WERI-Rb-1 (cell line): ENCODE results near the gene ZNF516.

Experiments used
- DNase-seq: peaks from one replicate; pipeline ENCODE4 v3.0.0-alpha.2; 2020
- H3K27ac ChIP-seq: fragments of 250-450 bp; sonication (Bioruptor Pico); 2 replicates; pipeline ENCODE4 v1.5.1; 2020; ENCODE audit warnings: mild to moderate bottlenecking, moderate library complexity
- H3K27me3 ChIP-seq: fragments of 250-450 bp; sonication (Bioruptor Pico); 2 replicates; pipeline ENCODE4 v1.5.1; 2021; ENCODE audit warnings: mild to moderate bottlenecking, low read depth, moderate library complexity; ENCODE audit not compliant: insufficient read depth, severe bottlenecking
- H3K36me3 ChIP-seq: fragments of 250-450 bp; sonication (Bioruptor Pico); 2 replicates; pipeline ENCODE4 v1.5.1; 2020; ENCODE audit warnings: mild to moderate bottlenecking, moderate library complexity
- H3K4me3 ChIP-seq: 2 replicates; pipeline ENCODE4 v1.5.1; 2011; ENCODE audit warnings: low read depth, mild to moderate bottlenecking, control low read depth, low read length
- H3K9me3 ChIP-seq: fragments of 250-450 bp; sonication (Bioruptor Pico); 2 replicates; pipeline ENCODE4 v1.5.1; 2021; ENCODE audit warnings: mild to moderate bottlenecking, moderate library complexity; ENCODE audit not compliant: severe bottlenecking
- TF ChIP-seq, protein P1 (sequence below): IDR thresholded peaks from 2 replicates; pipeline ENCODE4 v1.5.1; 2011; ENCODE audit warnings: low read depth, mild to moderate bottlenecking, control low read depth, inconsistent platforms, low read length

ZNF516 gene

DNA sequence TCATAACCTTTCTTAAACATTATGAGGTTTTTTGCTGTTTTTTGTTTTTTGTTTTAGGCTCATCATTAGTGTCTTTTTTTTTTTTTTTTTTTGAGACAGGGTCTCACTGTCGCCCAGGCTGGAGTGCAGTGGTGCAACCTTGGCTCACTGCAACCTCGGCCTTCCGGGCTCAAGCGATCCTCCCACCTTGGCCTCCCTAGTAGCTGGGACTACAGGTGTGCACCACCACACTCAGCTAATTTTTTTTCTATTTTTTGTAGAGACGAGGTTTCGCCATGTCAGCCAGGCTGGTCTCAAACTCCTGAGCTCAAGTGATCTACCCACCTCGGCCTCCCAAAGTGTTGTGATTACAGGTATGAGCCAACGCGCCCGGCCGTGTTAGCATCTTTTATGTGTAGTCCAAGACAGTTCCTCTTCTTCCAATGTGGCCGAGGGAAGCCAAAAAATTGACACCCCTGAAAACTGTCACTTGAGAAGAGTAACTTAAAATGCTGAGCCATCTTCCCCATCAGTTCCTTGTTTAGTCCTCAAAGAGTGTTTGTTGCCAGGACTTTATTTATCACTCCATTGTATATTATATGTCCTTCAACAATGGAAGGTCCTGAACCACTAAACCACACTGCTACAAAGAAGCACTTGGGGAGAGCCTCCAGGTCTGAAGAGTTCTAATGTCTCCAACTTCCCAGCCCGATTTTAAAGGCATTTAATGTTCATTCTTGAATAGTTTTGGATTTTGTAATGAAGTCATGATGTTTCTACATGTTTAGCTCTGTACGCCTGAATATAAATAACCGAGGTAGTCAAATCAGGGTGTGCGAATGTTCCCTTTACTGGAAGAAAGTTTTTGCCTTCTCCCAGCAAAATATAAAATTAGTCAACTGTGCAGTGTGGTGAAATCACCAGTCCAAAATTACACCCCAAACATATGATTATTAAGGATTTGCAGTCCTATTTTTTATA lies 26.4 kb downstream of the ZNF516 start:
- Histone ChIP-seq H3K4me3 (no peak overlapping the region), H3K36me3 (peaks cover 13% of the 10 kb centered on the region), H3K27ac (no peak overlapping the region), H3K9me3 (no peaks in the 10 kb centered on the region), H3K27me3 (no peaks in the 10 kb centered on the region)
- TF ChIP-seq, protein P1, sequence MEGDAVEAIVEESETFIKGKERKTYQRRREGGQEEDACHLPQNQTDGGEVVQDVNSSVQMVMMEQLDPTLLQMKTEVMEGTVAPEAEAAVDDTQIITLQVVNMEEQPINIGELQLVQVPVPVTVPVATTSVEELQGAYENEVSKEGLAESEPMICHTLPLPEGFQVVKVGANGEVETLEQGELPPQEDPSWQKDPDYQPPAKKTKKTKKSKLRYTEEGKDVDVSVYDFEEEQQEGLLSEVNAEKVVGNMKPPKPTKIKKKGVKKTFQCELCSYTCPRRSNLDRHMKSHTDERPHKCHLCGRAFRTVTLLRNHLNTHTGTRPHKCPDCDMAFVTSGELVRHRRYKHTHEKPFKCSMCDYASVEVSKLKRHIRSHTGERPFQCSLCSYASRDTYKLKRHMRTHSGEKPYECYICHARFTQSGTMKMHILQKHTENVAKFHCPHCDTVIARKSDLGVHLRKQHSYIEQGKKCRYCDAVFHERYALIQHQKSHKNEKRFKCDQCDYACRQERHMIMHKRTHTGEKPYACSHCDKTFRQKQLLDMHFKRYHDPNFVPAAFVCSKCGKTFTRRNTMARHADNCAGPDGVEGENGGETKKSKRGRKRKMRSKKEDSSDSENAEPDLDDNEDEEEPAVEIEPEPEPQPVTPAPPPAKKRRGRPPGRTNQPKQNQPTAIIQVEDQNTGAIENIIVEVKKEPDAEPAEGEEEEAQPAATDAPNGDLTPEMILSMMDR = no peak
- no peak for DNase-seq

DNA sequence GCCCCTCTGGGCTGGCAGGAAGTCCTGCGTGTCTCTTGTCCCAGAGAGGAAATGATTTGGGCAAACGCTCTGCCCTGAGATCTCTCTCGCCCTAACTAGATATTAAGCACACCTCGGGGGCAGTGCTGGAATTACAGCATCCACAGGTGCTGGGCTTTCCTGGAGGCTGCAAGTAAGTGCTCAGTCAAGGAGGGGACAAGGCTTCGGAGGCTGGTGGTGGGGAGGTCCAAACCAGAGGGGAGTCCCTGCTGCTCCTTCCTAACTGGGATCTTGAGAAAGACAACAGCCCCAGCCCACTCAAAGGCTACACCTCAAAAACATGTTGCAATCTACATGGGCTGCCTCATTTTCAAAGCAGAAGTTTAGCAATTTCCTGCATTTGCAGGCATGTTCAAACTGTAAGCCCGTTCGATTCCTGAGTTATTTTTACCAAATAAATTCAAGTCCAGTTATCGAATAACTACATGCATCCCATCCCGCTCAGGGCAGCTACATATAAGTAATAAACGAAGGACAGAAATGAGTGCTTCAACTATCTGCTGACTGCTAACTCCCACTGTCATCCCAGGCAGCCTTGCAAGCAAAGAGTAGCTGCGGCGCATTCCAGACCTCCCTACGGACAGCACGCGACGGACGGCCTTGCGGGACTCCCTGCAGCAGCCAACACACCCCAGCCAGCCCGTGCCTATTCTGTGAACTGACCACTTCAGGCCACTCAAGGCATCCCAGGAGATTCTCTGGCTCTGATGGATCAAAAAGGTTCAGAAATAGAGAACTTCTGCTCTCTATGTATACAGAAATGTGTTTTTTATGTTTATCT lies 27.5 kb downstream of the ZNF516 start:
- TF ChIP-seq, protein P1 = no peak
- no peaks in the 10 kb centered on the region for H3K9me3 ChIP-seq
- DNase-seq = no peak
- H3K27me3 ChIP-seq = no peaks in the 10 kb centered on the region
- peaks cover 22% of the 10 kb centered on the region for H3K36me3 ChIP-seq
- H3K27ac ChIP-seq = no peak overlapping the region
- no peak overlapping the region for H3K4me3 ChIP-seq

DNA sequence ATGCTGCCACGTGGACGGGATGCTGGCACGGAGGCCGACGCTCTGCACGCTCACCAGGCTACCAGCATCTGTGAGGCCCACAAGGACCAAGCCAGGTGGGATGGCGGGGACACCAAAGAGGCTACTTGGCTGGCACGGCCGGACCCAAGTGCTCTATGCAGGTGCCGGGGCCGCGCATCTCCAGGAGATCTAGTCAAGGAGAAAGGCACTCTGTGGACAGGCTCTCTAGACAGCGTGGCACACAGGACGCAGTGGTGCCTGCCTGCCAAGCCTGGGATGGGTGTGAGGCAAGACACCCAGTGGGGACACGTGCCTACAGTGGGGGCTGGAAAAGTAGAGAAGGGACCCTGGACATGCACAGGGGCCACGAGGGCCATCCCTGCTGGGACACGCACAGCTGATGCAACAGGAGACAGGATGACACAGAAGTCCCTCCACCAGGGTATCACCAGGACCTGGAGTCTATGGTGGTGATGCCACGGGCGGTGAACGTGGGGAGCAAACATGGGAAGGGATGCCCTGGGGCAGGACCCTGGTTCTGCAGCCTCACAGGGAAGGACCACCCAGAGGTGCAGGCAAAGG lies 28.5 kb downstream of the ZNF516 start:
- Histone ChIP-seq H3K9me3 (no peaks in the 10 kb centered on the region), H3K4me3 (no peak overlapping the region), H3K36me3 (peaks cover 32% of the 10 kb centered on the region), H3K27me3 (no peaks in the 10 kb centered on the region), H3K27ac (no peak overlapping the region)
- no peak for DNase-seq
- TF ChIP-seq, protein P1 = no peak

DNA sequence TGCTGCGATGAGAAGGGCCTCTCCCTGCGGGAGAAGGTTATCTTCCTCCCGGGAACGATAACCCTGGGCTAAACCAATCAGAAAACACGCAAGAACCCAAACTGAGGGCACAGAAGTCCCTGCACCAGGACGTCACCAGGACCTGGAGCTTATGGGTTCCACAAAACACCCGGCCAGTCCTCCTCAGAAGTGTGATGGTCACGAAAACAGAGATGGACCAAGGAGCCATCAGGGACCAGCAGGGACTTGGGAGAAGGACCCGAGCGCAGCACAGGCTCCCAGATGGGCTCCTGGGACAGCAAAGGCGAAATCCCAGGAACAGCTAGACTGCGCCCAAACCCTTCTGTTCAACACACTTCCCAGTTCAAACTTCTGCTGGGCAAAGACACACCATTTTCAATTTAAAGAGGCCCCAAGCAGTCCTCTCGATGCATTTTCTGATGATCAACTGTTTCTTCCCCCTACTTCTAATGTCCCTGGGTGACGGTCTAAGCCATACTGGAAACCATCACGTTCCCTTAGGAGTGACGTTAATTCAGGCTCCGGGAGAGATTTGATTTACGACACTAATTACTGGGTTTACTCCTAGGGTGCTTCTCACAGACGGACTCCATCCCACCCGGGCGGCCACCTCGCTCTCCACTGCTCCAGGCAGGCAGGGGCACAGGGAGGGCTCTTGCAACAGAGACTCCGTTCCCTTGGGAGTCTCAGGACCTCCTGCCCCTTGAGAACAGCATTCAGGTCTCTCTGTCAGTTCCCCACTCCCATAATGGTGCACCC lies 29.2 kb downstream of the ZNF516 start:
- Histone ChIP-seq H3K36me3 (peaks cover 34% of the 10 kb centered on the region), H3K4me3 (no peak overlapping the region), H3K9me3 (no peaks in the 10 kb centered on the region), H3K27me3 (no peaks in the 10 kb centered on the region), H3K27ac (no peak overlapping the region)
- DNase-seq = no peak
- TF ChIP-seq, protein P1 = no peak
